GM23248 (cell line): ENCODE data around the gene CBFA2T3. TPM values are rescaled to one million over a fixed set of nuclear protein-coding genes. Genes with fewer than 3 reads are reported as not detected.

Source experiments
- DNase-seq: peaks from one replicate; pipeline ENCODE4 v3.0.0-alpha.2; 2015
- H2AFZ ChIP-seq: fragments of 200-600 bp; sonication (generic); 2 replicates; pipeline ENCODE4 v1.6.1; 2016; ENCODE audit warnings: antibody characterized with exemption
- H3F3A ChIP-seq: fragments of 200-600 bp; sonication (generic); 2 replicates; pipeline ENCODE4 v1.6.1; 2016; ENCODE audit warnings: mild to moderate bottlenecking, antibody characterized with exemption, mixed run types; ENCODE audit not compliant: insufficient read depth
- H3K27ac ChIP-seq: fragments of 200-600 bp; sonication (generic); 2 replicates; pipeline ENCODE4 v1.5.1; 2016; ENCODE audit warnings: mild to moderate bottlenecking
- H3K27me3 ChIP-seq: fragments of 200-600 bp; sonication (generic); replicated peaks from 2 replicates; pipeline ENCODE4 v1.6.1; 2016; ENCODE audit warnings: mild to moderate bottlenecking; ENCODE audit not compliant: insufficient read depth
- H3K36me3 ChIP-seq: fragments of 200-600 bp; sonication (generic); 2 replicates; pipeline ENCODE4 v1.6.1; 2016; ENCODE audit warnings: low read depth, mild to moderate bottlenecking
- H3K4me1 ChIP-seq: fragments of 200-600 bp; sonication (generic); 2 replicates; pipeline ENCODE4 v1.6.1; 2016; ENCODE audit warnings: mild to moderate bottlenecking; ENCODE audit not compliant: insufficient read depth
- H3K4me2 ChIP-seq: fragments of 200-600 bp; sonication (generic); one replicate; pipeline ENCODE4 v1.6.1; 2016; ENCODE audit warnings: mild to moderate bottlenecking; ENCODE audit not compliant: unreplicated experiment
- H3K4me3 ChIP-seq: fragments of 200-600 bp; sonication (generic); 2 replicates; pipeline ENCODE4 v1.5.1; 2016; ENCODE audit warnings: mild to moderate bottlenecking
- H3K79me2 ChIP-seq: fragments of 200-600 bp; sonication (generic); 2 replicates; pipeline ENCODE4 v1.6.1; 2016; ENCODE audit warnings: mild to moderate bottlenecking; ENCODE audit not compliant: insufficient read depth
- H3K9ac ChIP-seq: fragments of 200-600 bp; sonication (generic); 2 replicates; pipeline ENCODE4 v1.6.1; 2016; ENCODE audit warnings: mild to moderate bottlenecking
- H3K9me2 ChIP-seq: fragments of 200-600 bp; sonication (generic); 2 replicates; pipeline ENCODE4 v1.6.1; 2016; ENCODE audit warnings: mixed run types, mild to moderate bottlenecking, moderate library complexity; ENCODE audit not compliant: insufficient read depth
- H3K9me3 ChIP-seq: fragments of 200-600 bp; sonication (generic); one replicate; pipeline ENCODE4 v1.6.1; 2017; ENCODE audit warnings: low read depth
- H4K20me1 ChIP-seq: fragments of 200-600 bp; sonication (generic); 2 replicates; pipeline ENCODE4 v1.6.0; 2016; ENCODE audit not compliant: insufficient read depth
- EZH2 ChIP-seq: fragments of 200-600 bp; sonication (generic); IDR thresholded peaks from 2 replicates; pipeline ENCODE4 v1.6.1; 2018; ENCODE audit warnings: antibody characterized with exemption, mild to moderate bottlenecking; ENCODE audit not compliant: insufficient read depth, poor library complexity, severe bottlenecking
- EZH2phosphoT487 ChIP-seq: fragments of 200-600 bp; sonication (generic); IDR thresholded peaks from 2 replicates; pipeline ENCODE4 v1.6.1; 2018; ENCODE audit warnings: antibody characterized with exemption, moderate library complexity, mild to moderate bottlenecking, low read depth; ENCODE audit not compliant: insufficient read depth
- WGBS, 2 experiments: methylation state at CpG; one replicate each; pipeline ENCODE4 v1.1.6; 2015 to 2017; ENCODE audit warnings: low lambda C conversion rate in 2 of 2, low coverage in 1 of 2; ENCODE audit errors: missing lambda C conversion rate in 2 of 2; 5-methylcytosine and 5-hydroxymethylcytosine counted together
- in situ Hi-C: fragments of 300-500 bp; cut with MboI; formaldehyde crosslinking; loops from 2 replicates; pipeline ENCODE4 v1.15.0; 2020
- polyA plus RNA-seq: library from polyadenylated mRNA; unstranded; fragments of >200 nt; fragmentation: Nextera tagmentation; extraction: Ambion mirVana; gene quantifications from 2 replicates; pipeline ENCODE4 v1.2.1, GENCODE V29; 2016
- total RNA-seq: library from RNA; depleted of rRNA; stranded (reverse); fragments of >200 nt; shearing (Covaris generic); gene quantifications from 2 replicates; pipeline ENCODE4 v1.2.3, GENCODE V29; 2014

CBFA2T3 gene
- total and polyA plus RNA-seq, 2 experiments from 2014 or later, result not detected

DNA sequence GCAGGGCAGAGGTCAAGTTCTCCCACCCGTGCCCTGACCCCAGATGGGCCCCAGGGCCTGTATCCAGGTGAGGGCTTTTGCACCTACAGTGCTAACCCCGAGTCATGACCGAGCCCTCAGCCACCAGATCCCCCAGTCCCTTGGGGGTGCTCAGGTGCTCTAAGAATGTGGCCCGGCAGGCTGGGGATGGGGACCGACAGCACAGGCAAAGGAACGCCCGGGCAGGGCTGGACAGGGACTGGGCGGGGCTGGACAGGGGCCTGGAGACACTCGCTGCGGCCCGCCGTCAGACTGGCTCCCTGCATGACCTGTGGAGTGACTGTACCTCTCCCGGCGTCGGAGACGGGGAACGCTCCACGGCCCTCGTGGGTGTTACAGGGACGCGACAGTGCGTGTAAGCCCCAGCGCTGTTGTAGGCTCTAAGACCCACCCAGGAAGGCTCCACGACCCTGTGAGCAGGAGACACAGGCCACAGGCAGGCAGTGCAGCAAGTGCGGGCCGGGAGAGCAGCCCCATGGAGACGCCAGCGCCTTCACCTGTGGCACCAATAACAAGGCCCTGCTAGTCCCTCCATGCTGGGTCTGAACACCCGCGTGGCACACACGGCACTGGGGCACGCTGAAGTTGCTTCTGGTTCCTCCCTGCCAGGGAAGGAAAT is 38.8 kb downstream of the CBFA2T3 start:
- TF ChIP-seq EZH2phosphoT487 (no peak), EZH2 (no peak)
- H3K4me1 ChIP-seq, result no peaks in the 10 kb centered on the region
- no peaks in the 10 kb centered on the region for H3K79me2 ChIP-seq
- WGBS, 2 experiments, result 84 to 86% methylated on average over 32 of the region's 32 CpGs
- H3K9me3 ChIP-seq, result no peaks in the 10 kb centered on the region
- no peaks in the 10 kb centered on the region for H3F3A ChIP-seq
- H3K9me2 ChIP-seq, result no peaks in the 10 kb centered on the region
- no peak overlapping the region for H2AFZ ChIP-seq
- DNase-seq, result no peak
- H3K4me3 ChIP-seq, result no peak overlapping the region
- H3K27ac ChIP-seq, result no peak overlapping the region
- no peaks in the 10 kb centered on the region for H3K36me3 ChIP-seq
- in situ Hi-C loops, result no loop called here
- no peaks in the 10 kb centered on the region for H4K20me1 ChIP-seq
- H3K27me3 ChIP-seq, result peaks cover 64% of the 10 kb centered on the region
- no peak overlapping the region for H3K9ac ChIP-seq
- H3K4me2 ChIP-seq, result no peak overlapping the region

DNA sequence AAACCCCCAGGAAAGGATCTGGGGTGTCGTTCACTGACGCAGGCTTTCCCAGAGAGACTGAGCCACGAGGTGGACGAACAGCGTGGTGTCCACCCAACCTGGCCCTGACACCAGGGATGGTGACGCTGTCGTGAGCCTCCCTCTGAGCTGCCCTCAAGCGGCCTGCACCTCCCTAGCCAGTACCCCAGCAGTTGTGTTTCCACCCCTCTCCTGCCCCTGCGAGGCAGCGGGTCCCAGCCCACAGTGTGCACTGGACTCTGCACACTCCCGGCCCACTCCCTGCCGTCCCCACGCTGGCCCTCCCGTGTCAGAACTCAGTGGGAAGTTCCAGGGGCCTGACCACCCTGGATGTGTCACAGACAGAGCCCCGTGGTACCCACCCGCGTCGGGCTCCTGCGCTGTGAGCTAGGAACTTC is 39.8 kb downstream of the CBFA2T3 start:
- no peak overlapping the region for H3K27ac ChIP-seq
- H3F3A ChIP-seq, result no peaks in the 10 kb centered on the region
- no peaks in the 10 kb centered on the region for H3K79me2 ChIP-seq
- no peak overlapping the region for H3K9ac ChIP-seq
- no peak overlapping the region for H2AFZ ChIP-seq
- TF ChIP-seq EZH2phosphoT487 (no peak), EZH2 (no peak)
- peaks cover 54% of the 10 kb centered on the region for H3K27me3 ChIP-seq
- no peak overlapping the region for H3K4me3 ChIP-seq
- 65 to 70% methylated on average over 17 to 19 of the region's 19 CpGs for WGBS, 2 experiments
- no peaks in the 10 kb centered on the region for H3K9me2 ChIP-seq
- DNase-seq, result no peak
- no peaks in the 10 kb centered on the region for H3K36me3 ChIP-seq
- H4K20me1 ChIP-seq, result no peaks in the 10 kb centered on the region
- H3K4me1 ChIP-seq, result no peaks in the 10 kb centered on the region
- no peak overlapping the region for H3K4me2 ChIP-seq
- in situ Hi-C loops, result no loop called here
- no peaks in the 10 kb centered on the region for H3K9me3 ChIP-seq

DNA sequence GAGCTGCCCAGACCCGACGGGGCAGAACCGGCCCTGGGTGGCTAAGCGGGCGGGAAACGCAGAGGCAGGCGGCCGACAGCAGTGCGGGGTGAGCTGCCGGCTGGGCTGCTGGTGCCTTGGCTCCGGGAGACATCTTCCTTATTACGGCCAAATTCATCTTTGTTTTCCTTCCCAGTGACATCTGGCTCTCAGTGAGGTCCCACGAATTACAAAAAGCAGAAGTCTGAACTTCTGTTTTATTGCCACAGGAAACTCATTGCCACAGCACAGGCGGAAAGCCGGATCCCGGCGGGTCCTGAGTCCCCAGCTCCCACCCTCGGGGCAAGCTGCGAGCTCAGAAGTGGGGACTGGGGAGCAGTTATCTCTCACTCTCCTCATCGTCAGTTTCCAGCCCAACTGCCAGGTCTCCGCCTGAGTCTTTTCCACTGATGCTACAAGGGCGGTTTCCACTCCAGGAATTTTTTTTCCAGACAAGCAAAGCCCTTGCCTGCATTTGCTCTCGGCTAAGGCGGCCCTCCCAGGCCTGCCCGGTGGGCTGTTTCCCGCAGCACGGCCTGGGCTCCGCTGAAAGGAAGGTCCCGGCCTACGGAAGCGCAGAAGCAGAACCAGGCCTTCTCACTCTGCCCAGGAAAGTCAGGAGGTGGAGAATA is 40.3 kb downstream of the CBFA2T3 start:
- TF ChIP-seq EZH2phosphoT487 (no peak), EZH2 (peak; percentile 51)
- WGBS, 2 experiments, result 5 to 7% methylated on average over 31 of the region's 31 CpGs
- no peaks in the 10 kb centered on the region for H3K9me2 ChIP-seq
- H3K9ac ChIP-seq, result no peak overlapping the region
- H3K4me3 ChIP-seq, result no peak overlapping the region
- H3K4me2 ChIP-seq, result no peak overlapping the region
- H2AFZ ChIP-seq, result no peak overlapping the region
- no peak overlapping the region for H3K27ac ChIP-seq
- DNase-seq, result peak; percentile 16
- no peaks in the 10 kb centered on the region for H3K36me3 ChIP-seq
- no peaks in the 10 kb centered on the region for H3K79me2 ChIP-seq
- no peaks in the 10 kb centered on the region for H3F3A ChIP-seq
- no peaks in the 10 kb centered on the region for H3K4me1 ChIP-seq
- no peaks in the 10 kb centered on the region for H4K20me1 ChIP-seq
- H3K27me3 ChIP-seq, result peaks cover 50% of the 10 kb centered on the region
- H3K9me3 ChIP-seq, result no peaks in the 10 kb centered on the region
- in situ Hi-C loops, result no loop called here

DNA sequence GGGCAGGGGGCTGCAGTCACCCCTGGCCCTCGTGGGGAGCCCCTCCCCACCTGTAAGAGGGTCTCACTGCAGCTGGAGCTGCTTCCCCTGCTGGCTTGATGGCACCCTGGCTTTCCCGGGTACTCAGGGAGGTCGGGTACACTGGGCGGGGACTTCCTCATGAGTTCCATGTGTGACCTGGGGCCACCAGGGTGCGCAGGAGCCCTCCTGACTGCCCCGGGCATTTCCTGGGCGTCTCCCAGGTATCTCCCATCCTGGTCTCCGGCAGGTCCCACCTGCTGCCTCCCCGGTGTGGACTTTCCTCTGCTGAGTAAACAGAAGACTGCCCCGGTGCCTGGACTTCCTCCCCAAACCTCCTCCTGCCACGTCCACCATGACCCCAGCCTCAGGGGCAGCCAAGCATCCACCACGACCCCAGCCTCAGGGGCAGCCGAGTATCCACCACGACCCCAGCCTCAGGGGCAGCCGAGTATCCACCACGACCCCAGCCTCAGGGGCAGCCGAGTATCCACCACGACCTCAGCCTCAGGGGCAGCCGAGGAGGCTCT is 40.9 kb downstream of the CBFA2T3 start:
- Histone ChIP-seq H3K4me3 (no peak overlapping the region), H2AFZ (no peak overlapping the region), H3K27me3 (peaks cover 50% of the 10 kb centered on the region), H3K4me1 (no peaks in the 10 kb centered on the region), H3K9me2 (no peaks in the 10 kb centered on the region), H3K9me3 (no peaks in the 10 kb centered on the region), H3K9ac (no peak overlapping the region), H3F3A (no peaks in the 10 kb centered on the region), H3K27ac (no peak overlapping the region), H4K20me1 (no peaks in the 10 kb centered on the region), H3K4me2 (no peak overlapping the region), H3K79me2 (no peaks in the 10 kb centered on the region), H3K36me3 (no peaks in the 10 kb centered on the region)
- TF ChIP-seq EZH2, result no peak
- TF ChIP-seq EZH2phosphoT487, result no peak
- WGBS, 2 experiments, result 21 to 27% methylated on average over 17 to 19 of the region's 19 CpGs
- no peak for DNase-seq
- in situ Hi-C loops, result no loop called here
